OCI-LY3 (cell line): Measurements from ENCODE around the gene SPECC1L.

ENCODE experiments used
- CTCF ChIP-seq: fragments of 200-600, 300-600 bp; sonication (generic); IDR thresholded peaks from 2 replicates; pipeline ENCODE4 v1.5.1; 2014; ENCODE audit warnings: antibody characterized with exemption, low read length, low read depth
- EZH2phosphoT487 ChIP-seq: fragments of 200-600 bp; shearing (Covaris generic); IDR thresholded peaks from 2 replicates; pipeline ENCODE4 v1.6.1; 2018; ENCODE audit warnings: antibody characterized with exemption, mixed run types, low read depth

- TF ChIP-seq CTCF (no peak), EZH2phosphoT487 (no peak)
These were observed 789 bp downstream of the SPECC1L start for GRCh38 chr22:24271386-24271854.
